Peyer's patch (tissue), 4 donors: ENCODE results near the gene KANSL1. TPM values are rescaled to one million over a fixed set of nuclear protein-coding genes. Genes with fewer than 3 reads are reported as not detected.

ENCODE experiments used
- DNase-seq, 3 donors: peaks; one replicate each; pipeline ENCODE4 v3.0.0-alpha.2; 2017 to 2019
- H3K27ac ChIP-seq, 4 donors: fragments of 200-600 bp; sonication (generic); one replicate each; pipeline ENCODE4 v1.5.1; 2016 to 2019
- H3K27me3 ChIP-seq, 2 donors: fragments of 200-600 bp; sonication (generic); one replicate each; pipeline ENCODE4 v1.5.1; 2019
- H3K36me3 ChIP-seq, 3 donors: fragments of 200-600 bp; sonication (generic); one replicate each; pipeline ENCODE4 v1.5.1; 2016 to 2019
- H3K4me1 ChIP-seq, 4 donors: fragments of 200-600 bp; sonication (generic); one replicate each; pipeline ENCODE4 v1.5.1; 2016 to 2019
- H3K4me3 ChIP-seq, 4 donors: fragments of 200-600 bp; sonication (generic); 1 replicate in 3 of 4; 2 replicates in 1 of 4; pipeline ENCODE4 v1.5.1; 2016 to 2019; ENCODE audit warnings: mild to moderate bottlenecking in 1 of 4
- H3K9me3 ChIP-seq, 4 donors: fragments of 200-600 bp; sonication (generic); one replicate each; pipeline ENCODE4 v1.5.1; 2016 to 2019; ENCODE audit warnings: mild to moderate bottlenecking in 1 of 4
- CTCF ChIP-seq, 6 experiments: fragments of 450-650 bp in 4 of 6; fragments of 200-600 bp in 2 of 6; sonication (generic) in 1 of 6; IDR thresholded peaks; one replicate each; pipeline ENCODE4 v1.5.1; 2017 to 2019; ENCODE audit warnings: antibody characterized with exemption in 6 of 6, mild to moderate bottlenecking in 3 of 6, moderate library complexity in 1 of 6
- POLR2A ChIP-seq, 2 donors: fragments of 450-650 bp; IDR thresholded peaks; one replicate each; pipeline ENCODE4 v1.5.1; 2017; ENCODE audit warnings: antibody characterized with exemption in 2 of 2, mild to moderate bottlenecking in 2 of 2, moderate library complexity in 2 of 2
- total RNA-seq, 4 donors: library from RNA; depleted of rRNA; stranded (reverse); fragments of >200 nt; gene quantifications; one replicate each; pipeline ENCODE4 v1.1.0, GENCODE V29; 2016

The KANSL1 gene
- total RNA-seq, 4 donors from 2014 or later: 97.6 to 328 (median 141) TPM

GRCh38 chr17:46042246-46042645, 151.0 kb downstream of the KANSL1 start:
- no peaks in the 10 kb centered on the region for H3K9me3 ChIP-seq
- H3K4me1 ChIP-seq: peaks cover 0 to 35% (median 7%) of the 10 kb centered on the region in 4 donors
- H3K36me3 ChIP-seq: peaks cover 0 to 53% (median 0%) of the 10 kb centered on the region in 3 donors
- H3K4me3 ChIP-seq: no peak overlapping the region
- H3K27ac ChIP-seq: no peak overlapping the region
- H3K27me3 ChIP-seq: no peaks in the 10 kb centered on the region
- no peak for DNase-seq
- TF ChIP-seq CTCF (IDR thresholded peaks at IDR 0.05) (no peak), POLR2A (IDR thresholded peaks at IDR 0.05) (no peak)

- Histone ChIP-seq H3K9me3 (no peaks in the 10 kb centered on the region), H3K4me1 (peaks cover 0 to 33% (median 7%) of the 10 kb centered on the region in 4 donors), H3K27me3 (no peaks in the 10 kb centered on the region), H3K4me3 (no peak overlapping the region), H3K36me3 (peaks cover 0 to 59% (median 0%) of the 10 kb centered on the region in 3 donors), H3K27ac (no peak overlapping the region)
- no peak for TF ChIP-seq CTCF (IDR thresholded peaks at IDR 0.05)
- no peak for TF ChIP-seq POLR2A (IDR thresholded peaks at IDR 0.05)
- DNase-seq: no peak
Measured at GRCh38 chr17:46039592-46040186, 153.5 kb downstream of the KANSL1 start.

GRCh38 chr17:46038937-46039336, 154.3 kb downstream of the KANSL1 start:
- H3K27me3 ChIP-seq: no peaks in the 10 kb centered on the region
- no peak for TF ChIP-seq CTCF (IDR thresholded peaks at IDR 0.05)
- no peak overlapping the region for H3K4me3 ChIP-seq
- H3K27ac ChIP-seq: no peak overlapping the region
- peaks cover 0 to 67% (median 0%) of the 10 kb centered on the region in 3 donors for H3K36me3 ChIP-seq
- no peaks in the 10 kb centered on the region for H3K9me3 ChIP-seq
- no peak for DNase-seq
- peaks cover 0 to 26% (median 6%) of the 10 kb centered on the region in 4 donors for H3K4me1 ChIP-seq

GRCh38 chr17:46038414-46038813, 154.8 kb downstream of the KANSL1 start:
- peaks cover 0 to 72% (median 0%) of the 10 kb centered on the region in 3 donors for H3K36me3 ChIP-seq
- H3K27ac ChIP-seq: no peak overlapping the region
- no peak overlapping the region for H3K4me3 ChIP-seq
- H3K27me3 ChIP-seq: no peaks in the 10 kb centered on the region
- DNase-seq: no peak
- no peaks in the 10 kb centered on the region for H3K9me3 ChIP-seq
- peaks cover 0 to 24% (median 3%) of the 10 kb centered on the region in 4 donors for H3K4me1 ChIP-seq
- TF ChIP-seq CTCF (IDR thresholded peaks at IDR 0.05): no peak

- Histone ChIP-seq H3K36me3 (peaks cover 0 to 78% (median 0%) of the 10 kb centered on the region in 3 donors), H3K27ac (no peak overlapping the region), H3K27me3 (no peaks in the 10 kb centered on the region), H3K4me3 (no peak overlapping the region), H3K9me3 (no peaks in the 10 kb centered on the region), H3K4me1 (peaks cover 0 to 17% (median 1%) of the 10 kb centered on the region in 4 donors)
- no peak for DNase-seq
- TF ChIP-seq CTCF (IDR thresholded peaks at IDR 0.05): no peak
- TF ChIP-seq POLR2A (IDR thresholded peaks at IDR 0.05): no peak
Measured at GRCh38 chr17:46037722-46038255, 155.4 kb downstream of the KANSL1 start.
